HEK293 (cell line): ENCODE results near the gene PPID.

Experiments
- BCL11B ChIP-seq: fragments of 450-650 bp; formaldehyde crosslinking; IDR thresholded peaks from 2 replicates; pipeline ENCODE4 v1.5.1; 2016; ENCODE audit warnings: low read depth, missing biosample characterization, missing genetic modification characterization
- EGR2 ChIP-seq: fragments of 450-650 bp; formaldehyde crosslinking; IDR thresholded peaks from 2 replicates; pipeline ENCODE4 v1.5.1; 2016; ENCODE audit warnings: low read depth, missing biosample characterization, missing genetic modification characterization
- GLI2 ChIP-seq: fragments of 450-650 bp; formaldehyde crosslinking; IDR thresholded peaks from 2 replicates; pipeline ENCODE4; 2017; ENCODE audit warnings: missing biosample characterization, missing genetic modification characterization, low read depth, borderline replicate concordance
- IKZF3 ChIP-seq: fragments of 450-650 bp; IDR thresholded peaks from 2 replicates; pipeline ENCODE4 v1.5.0; 2018; ENCODE audit warnings: missing biosample characterization, mild to moderate bottlenecking, missing genetic modification characterization, moderate library complexity
- MEIS1 ChIP-seq: sonication (generic); formaldehyde crosslinking; IDR thresholded peaks from 2 replicates; pipeline ENCODE4 v1.8.1; 2022; ENCODE audit warnings: missing genetic modification reagents, mild to moderate bottlenecking, borderline replicate concordance
- MZF1 ChIP-seq: fragments of 450-650 bp; formaldehyde crosslinking; IDR thresholded peaks from 2 replicates; pipeline ENCODE4 v1.5.1; 2017; ENCODE audit warnings: missing biosample characterization, missing genetic modification characterization, borderline replicate concordance
- OSR2 ChIP-seq: fragments of 450-650 bp; formaldehyde crosslinking; IDR thresholded peaks from 2 replicates; pipeline ENCODE4 v1.5.1; 2016; ENCODE audit warnings: missing biosample characterization, missing genetic modification characterization
- ZBTB21 ChIP-seq: fragments of 450-650 bp; formaldehyde crosslinking; IDR thresholded peaks from 2 replicates; pipeline ENCODE4 v1.5.1; 2017; ENCODE audit warnings: missing biosample characterization, missing genetic modification characterization
- ZFP41 ChIP-seq: fragments of 450-650 bp; formaldehyde crosslinking; IDR thresholded peaks from 2 replicates; pipeline ENCODE4 v1.5.1; 2016; ENCODE audit warnings: missing biosample characterization, missing genetic modification characterization, borderline replicate concordance
- ZIC2 ChIP-seq: fragments of 450-650 bp; formaldehyde crosslinking; IDR thresholded peaks from 2 replicates; pipeline ENCODE4 v1.5.1; 2016; ENCODE audit warnings: missing biosample characterization, missing genetic modification characterization
- ZNF19 ChIP-seq: fragments of 450-650 bp; formaldehyde crosslinking; IDR thresholded peaks from 2 replicates; pipeline ENCODE4; 2016; ENCODE audit warnings: missing biosample characterization, missing genetic modification characterization, low read depth
- ZNF2 ChIP-seq: fragments of 450-650 bp; formaldehyde crosslinking; IDR thresholded peaks from 2 replicates; pipeline ENCODE4 v1.5.1; 2016; ENCODE audit warnings: missing biosample characterization, missing genetic modification characterization
- ZNF23 ChIP-seq: fragments of 450-650 bp; formaldehyde crosslinking; IDR thresholded peaks from 2 replicates; pipeline ENCODE4 v1.5.1; 2016; ENCODE audit warnings: missing biosample characterization, missing genetic modification characterization, borderline replicate concordance
- ZNF341 ChIP-seq: fragments of 450-650 bp; formaldehyde crosslinking; IDR thresholded peaks from 2 replicates; pipeline ENCODE4; 2016; ENCODE audit warnings: low read depth, missing biosample characterization, missing genetic modification characterization
- ZNF350 ChIP-seq: fragments of 450-650 bp; formaldehyde crosslinking; IDR thresholded peaks from 2 replicates; pipeline ENCODE4 v1.5.0; 2017; ENCODE audit warnings: missing biosample characterization, mild to moderate bottlenecking, missing genetic modification characterization
- ZNF354C ChIP-seq: fragments of 450-650 bp; formaldehyde crosslinking; IDR thresholded peaks from 2 replicates; pipeline ENCODE4 v1.5.1; 2016; ENCODE audit warnings: missing biosample characterization, missing genetic modification characterization, low read depth, borderline replicate concordance
- ZNF404 ChIP-seq: fragments of 450-650 bp; formaldehyde crosslinking; IDR thresholded peaks from 2 replicates; pipeline ENCODE4 v1.5.1; 2017; ENCODE audit warnings: missing biosample characterization, missing genetic modification characterization
- ZNF416 ChIP-seq: fragments of 450-650 bp; formaldehyde crosslinking; IDR thresholded peaks from 2 replicates; pipeline ENCODE4 v1.5.1; 2016; ENCODE audit warnings: missing biosample characterization, missing genetic modification characterization
- ZNF530 ChIP-seq: fragments of 450-650 bp; formaldehyde crosslinking; IDR thresholded peaks from 2 replicates; pipeline ENCODE4 v1.5.1; 2016; ENCODE audit warnings: low read depth, missing biosample characterization, missing genetic modification characterization
- ZNF548 ChIP-seq: fragments of 450-650 bp; formaldehyde crosslinking; IDR thresholded peaks from 2 replicates; pipeline ENCODE4 v1.5.1; 2016; ENCODE audit warnings: missing biosample characterization, missing genetic modification characterization
- ZNF558 ChIP-seq: fragments of 450-650 bp; formaldehyde crosslinking; IDR thresholded peaks from 2 replicates; pipeline ENCODE4 v1.5.1; 2016; ENCODE audit warnings: missing biosample characterization, missing genetic modification characterization
- ZNF623 ChIP-seq: fragments of 450-650 bp; formaldehyde crosslinking; IDR thresholded peaks from 2 replicates; pipeline ENCODE4 v1.5.1; 2016; ENCODE audit warnings: missing biosample characterization, missing genetic modification characterization
- ZNF658 ChIP-seq: fragments of 450-650 bp; formaldehyde crosslinking; IDR thresholded peaks from 2 replicates; pipeline ENCODE4; 2016; ENCODE audit warnings: missing biosample characterization, missing genetic modification characterization
- ZNF664 ChIP-seq: fragments of 450-650 bp; formaldehyde crosslinking; IDR thresholded peaks from 2 replicates; pipeline ENCODE4 v1.5.1; 2016; ENCODE audit warnings: missing biosample characterization, missing genetic modification characterization
- ZNF785 ChIP-seq: fragments of 450-650 bp; formaldehyde crosslinking; IDR thresholded peaks from 2 replicates; pipeline ENCODE4 v1.5.1; 2016; ENCODE audit warnings: missing biosample characterization, missing genetic modification characterization
- TF ChIP-seq, protein P1 (sequence below): fragments of 450-650 bp; formaldehyde crosslinking; IDR thresholded peaks from 2 replicates; pipeline ENCODE4 v1.5.1; 2016; ENCODE audit warnings: missing biosample characterization, missing genetic modification characterization
- TF ChIP-seq, protein P2 (sequence below): fragments of 450-650 bp; formaldehyde crosslinking; IDR thresholded peaks from 2 replicates; pipeline ENCODE4; 2016; ENCODE audit warnings: missing biosample characterization, missing genetic modification characterization
- TF ChIP-seq, protein P3 (sequence below): fragments of 450-650 bp; formaldehyde crosslinking; IDR thresholded peaks from 2 replicates; pipeline ENCODE4 v1.5.1; 2016; ENCODE audit warnings: missing biosample characterization, missing genetic modification characterization, borderline replicate concordance
- TF ChIP-seq, protein P4 (sequence below): fragments of 450-650 bp; formaldehyde crosslinking; conservative IDR thresholded peaks from 2 replicates; pipeline ENCODE4 v1.5.1; 2016; ENCODE audit warnings: low read depth, missing biosample characterization, missing genetic modification characterization
- TF ChIP-seq, protein P5 (sequence below): fragments of 450-650 bp; formaldehyde crosslinking; IDR thresholded peaks from 2 replicates; pipeline ENCODE4 v1.5.1; 2016; ENCODE audit warnings: missing biosample characterization, missing genetic modification characterization

Gene PPID

DNA sequence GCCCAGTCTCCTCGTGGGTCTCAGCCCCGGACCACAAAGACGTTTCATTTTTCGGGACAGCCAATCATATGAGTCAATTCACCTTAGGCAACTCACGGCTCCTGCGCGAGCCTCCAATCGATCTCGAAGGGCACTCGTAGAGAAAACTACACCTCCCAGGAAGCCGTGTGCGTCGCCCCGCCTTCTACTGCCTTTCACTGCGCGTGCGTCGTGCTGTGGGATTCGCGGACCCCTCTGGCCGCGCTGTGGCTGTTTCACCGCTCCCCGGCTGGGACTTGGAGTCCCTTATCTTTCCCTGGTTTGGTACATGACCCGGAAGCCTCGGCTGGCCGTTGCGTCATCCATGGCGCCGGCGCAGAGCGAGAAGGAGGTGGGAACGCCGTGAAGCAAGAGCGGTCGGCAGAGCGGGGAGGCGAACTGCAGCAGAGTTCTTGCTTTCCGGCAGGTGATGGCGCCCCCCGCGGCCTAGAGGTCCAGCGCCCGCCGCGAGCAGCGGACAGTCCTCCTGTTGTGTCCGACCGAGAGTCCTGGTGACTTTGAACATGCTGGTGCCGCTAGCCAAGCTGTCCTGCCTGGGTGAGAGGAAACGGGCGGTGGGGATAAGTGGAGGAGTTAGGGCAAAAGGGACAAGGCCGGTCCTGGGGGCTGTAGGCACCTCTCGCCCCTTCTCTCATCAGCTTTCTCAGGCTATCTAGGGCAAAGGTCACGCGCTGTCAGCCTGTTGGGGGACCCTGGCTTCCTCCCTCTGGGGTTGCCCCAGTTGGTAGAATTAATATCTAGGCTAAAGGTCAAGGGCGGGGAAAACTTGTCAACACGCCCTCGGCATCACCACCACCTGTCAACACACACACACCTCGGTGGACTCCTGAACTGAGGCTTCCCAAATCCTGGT is 51.0 kb downstream of the PPID start, which contains the start of gene ETFDH (continued):
- TF ChIP-seq ZNF623 (no peak), ZNF341 (tag by site-specific recombination) (peak; percentile 89), ZNF19 (tag by site-specific recombination) (no peak), ZFP41 (tag by site-specific recombination) (no peak), ZNF23 (tag by site-specific recombination) (no peak), OSR2 (no peak), ZNF548 (tag by site-specific recombination) (no peak), BCL11B (no peak), ZNF785 (tag by site-specific recombination) (no peak), GLI2 (tag by site-specific recombination) (no peak), ZNF350 (no peak), ZNF558 (peak; percentile 9; the same call in 1 of the 2 replicates), ZNF658 (tag by site-specific recombination) (no peak), EGR2 (no peak), ZNF530 (tag by site-specific recombination) (no peak), ZNF664 (tag by site-specific recombination) (no peak), MEIS1 (CRISPR knock-in tag) (no peak), ZNF404 (tag by site-specific recombination) (no peak), ZNF416 (tag by site-specific recombination) (no peak), IKZF3 (peak; percentile 97), ZIC2 (tag by site-specific recombination) (peak; percentile 78), ZBTB21 (peak; percentile 66; the same call in 1 of the 2 replicates), MZF1 (peak; percentile 60; the same call in 1 of the 2 replicates), ZNF354C (tag by site-specific recombination) (no peak), ZNF2 (tag by site-specific recombination) (peak; percentile 85)
- TF ChIP-seq, protein P1, sequence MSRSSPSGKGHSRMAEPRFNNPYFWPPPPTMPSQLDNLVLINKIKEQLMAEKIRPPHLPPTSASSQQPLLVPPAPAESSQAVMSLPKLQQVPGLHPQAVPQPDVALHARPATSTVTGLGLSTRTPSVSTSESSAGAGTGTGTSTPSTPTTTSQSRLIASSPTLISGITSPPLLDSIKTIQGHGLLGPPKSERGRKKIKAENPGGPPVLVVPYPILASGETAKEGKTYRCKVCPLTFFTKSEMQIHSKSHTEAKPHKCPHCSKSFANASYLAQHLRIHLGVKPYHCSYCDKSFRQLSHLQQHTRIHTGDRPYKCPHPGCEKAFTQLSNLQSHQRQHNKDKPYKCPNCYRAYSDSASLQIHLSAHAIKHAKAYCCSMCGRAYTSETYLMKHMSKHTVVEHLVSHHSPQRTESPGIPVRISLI (tag by site-specific recombination), result no peak
- TF ChIP-seq, protein P2, sequence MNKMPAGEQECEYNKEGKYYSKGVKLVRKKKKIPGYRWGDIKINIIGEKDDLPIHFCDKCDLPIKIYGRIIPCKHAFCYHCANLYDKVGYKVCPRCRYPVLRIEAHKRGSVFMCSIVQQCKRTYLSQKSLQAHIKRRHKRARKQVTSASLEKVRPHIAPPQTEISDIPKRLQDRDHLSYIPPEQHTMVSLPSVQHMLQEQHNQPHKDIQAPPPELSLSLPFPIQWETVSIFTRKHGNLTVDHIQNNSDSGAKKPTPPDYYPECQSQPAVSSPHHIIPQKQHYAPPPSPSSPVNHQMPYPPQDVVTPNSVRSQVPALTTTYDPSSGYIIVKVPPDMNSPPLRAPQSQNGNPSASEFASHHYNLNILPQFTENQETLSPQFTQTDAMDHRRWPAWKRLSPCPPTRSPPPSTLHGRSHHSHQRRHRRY (tag by site-specific recombination), result no peak
- TF ChIP-seq, protein P3, sequence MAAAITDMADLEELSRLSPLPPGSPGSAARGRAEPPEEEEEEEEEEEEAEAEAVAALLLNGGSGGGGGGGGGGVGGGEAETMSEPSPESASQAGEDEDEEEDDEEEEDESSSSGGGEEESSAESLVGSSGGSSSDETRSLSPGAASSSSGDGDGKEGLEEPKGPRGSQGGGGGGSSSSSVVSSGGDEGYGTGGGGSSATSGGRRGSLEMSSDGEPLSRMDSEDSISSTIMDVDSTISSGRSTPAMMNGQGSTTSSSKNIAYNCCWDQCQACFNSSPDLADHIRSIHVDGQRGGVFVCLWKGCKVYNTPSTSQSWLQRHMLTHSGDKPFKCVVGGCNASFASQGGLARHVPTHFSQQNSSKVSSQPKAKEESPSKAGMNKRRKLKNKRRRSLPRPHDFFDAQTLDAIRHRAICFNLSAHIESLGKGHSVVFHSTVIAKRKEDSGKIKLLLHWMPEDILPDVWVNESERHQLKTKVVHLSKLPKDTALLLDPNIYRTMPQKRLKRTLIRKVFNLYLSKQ (tag by site-specific recombination), result no peak
- TF ChIP-seq, protein P4, sequence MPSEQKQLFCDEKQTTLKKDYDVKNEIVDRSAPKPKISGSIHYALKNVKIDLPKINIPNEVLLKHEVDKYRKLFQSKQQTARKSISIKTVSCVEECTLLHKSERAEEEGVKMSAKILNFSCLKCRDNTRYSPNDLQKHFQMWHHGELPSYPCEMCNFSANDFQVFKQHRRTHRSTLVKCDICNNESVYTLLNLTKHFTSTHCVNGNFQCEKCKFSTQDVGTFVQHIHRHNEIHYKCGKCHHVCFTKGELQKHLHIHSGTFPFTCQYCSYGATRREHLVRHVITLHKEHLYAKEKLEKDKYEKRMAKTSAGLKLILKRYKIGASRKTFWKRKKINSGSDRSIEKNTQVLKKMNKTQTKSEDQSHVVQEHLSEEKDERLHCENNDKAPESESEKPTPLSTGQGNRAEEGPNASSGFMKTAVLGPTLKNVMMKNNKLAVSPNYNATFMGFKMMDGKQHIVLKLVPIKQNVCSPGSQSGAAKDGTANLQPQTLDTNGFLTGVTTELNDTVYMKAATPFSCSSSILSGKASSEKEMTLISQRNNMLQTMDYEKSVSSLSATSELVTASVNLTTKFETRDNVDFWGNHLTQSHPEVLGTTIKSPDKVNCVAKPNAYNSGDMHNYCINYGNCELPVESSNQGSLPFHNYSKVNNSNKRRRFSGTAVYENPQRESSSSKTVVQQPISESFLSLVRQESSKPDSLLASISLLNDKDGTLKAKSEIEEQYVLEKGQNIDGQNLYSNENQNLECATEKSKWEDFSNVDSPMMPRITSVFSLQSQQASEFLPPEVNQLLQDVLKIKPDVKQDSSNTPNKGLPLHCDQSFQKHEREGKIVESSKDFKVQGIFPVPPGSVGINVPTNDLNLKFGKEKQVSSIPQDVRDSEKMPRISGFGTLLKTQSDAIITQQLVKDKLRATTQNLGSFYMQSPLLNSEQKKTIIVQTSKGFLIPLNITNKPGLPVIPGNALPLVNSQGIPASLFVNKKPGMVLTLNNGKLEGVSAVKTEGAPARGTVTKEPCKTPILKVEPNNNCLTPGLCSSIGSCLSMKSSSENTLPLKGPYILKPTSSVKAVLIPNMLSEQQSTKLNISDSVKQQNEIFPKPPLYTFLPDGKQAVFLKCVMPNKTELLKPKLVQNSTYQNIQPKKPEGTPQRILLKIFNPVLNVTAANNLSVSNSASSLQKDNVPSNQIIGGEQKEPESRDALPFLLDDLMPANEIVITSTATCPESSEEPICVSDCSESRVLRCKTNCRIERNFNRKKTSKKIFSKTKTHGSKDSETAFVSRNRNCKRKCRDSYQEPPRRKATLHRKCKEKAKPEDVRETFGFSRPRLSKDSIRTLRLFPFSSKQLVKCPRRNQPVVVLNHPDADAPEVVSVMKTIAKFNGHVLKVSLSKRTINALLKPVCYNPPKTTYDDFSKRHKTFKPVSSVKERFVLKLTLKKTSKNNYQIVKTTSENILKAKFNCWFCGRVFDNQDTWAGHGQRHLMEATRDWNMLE (tag by site-specific recombination), result peak; percentile 80
- TF ChIP-seq, protein P5, sequence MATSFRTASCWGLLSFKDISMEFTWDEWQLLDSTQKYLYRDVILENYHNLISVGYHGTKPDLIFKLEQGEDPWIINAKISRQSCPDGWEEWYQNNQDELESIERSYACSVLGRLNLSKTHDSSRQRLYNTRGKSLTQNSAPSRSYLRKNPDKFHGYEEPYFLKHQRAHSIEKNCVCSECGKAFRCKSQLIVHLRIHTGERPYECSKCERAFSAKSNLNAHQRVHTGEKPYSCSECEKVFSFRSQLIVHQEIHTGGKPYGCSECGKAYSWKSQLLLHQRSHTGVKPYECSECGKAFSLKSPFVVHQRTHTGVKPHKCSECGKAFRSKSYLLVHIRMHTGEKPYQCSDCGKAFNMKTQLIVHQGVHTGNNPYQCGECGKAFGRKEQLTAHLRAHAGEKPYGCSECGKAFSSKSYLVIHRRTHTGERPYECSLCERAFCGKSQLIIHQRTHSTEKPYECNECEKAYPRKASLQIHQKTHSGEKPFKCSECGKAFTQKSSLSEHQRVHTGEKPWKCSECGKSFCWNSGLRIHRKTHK, result no peak
